SK-N-SH (cell line): ENCODE results near the gene LFNG. TPM values are rescaled to one million over a fixed set of nuclear protein-coding genes. Genes with fewer than 3 reads are reported as not detected.

Experiments
- CTCF ChIA-PET: fragments of 300-600, 350-600 bp; formaldehyde crosslinking; extraction: SDS; loops from one replicate; lab custom pipeline; 2021; lab: Yijun Ruan, JAX
- POLR2A ChIA-PET: fragments of 350-600 bp; sonication (Branson Sonifier 250); formaldehyde crosslinking; extraction: SDS; loops from one replicate; lab custom pipeline; 2020; ENCODE audit warnings: antibody characterized with exemption, inconsistent platforms; lab: Yijun Ruan, JAX
- DNase-seq: peaks from one replicate; pipeline ENCODE4 v3.0.0; 2012
- H2AFZ ChIP-seq: fragments of 200-600 bp; sonication (generic); 2 replicates; pipeline ENCODE4 v1.8.1; 2016; ENCODE audit warnings: antibody characterized with exemption, mild to moderate bottlenecking, low read depth
- H3F3A ChIP-seq: fragments of 200-600 bp; sonication (generic); replicated peaks from 2 replicates; pipeline ENCODE3; 2016; ENCODE audit warnings: antibody characterized with exemption, mild to moderate bottlenecking; ENCODE audit not compliant: insufficient read depth
- H3K27ac ChIP-seq, 2 experiments: fragments of 200-500 bp in 1 of 2; fragments of 200-600 bp in 1 of 2; sonication (Bioruptor generic) in 1 of 2; sonication (generic), shearing (Covaris generic) in 1 of 2; 2 replicates each; pipeline versions ENCODE4 v1.5.1 to v1.6.1; 2014 to 2016; ENCODE audit warnings: low read depth in 2 of 2, inconsistent platforms in 1 of 2, low read length in 1 of 2, mild to moderate bottlenecking in 1 of 2, mixed read lengths in 1 of 2
- H3K27me3 ChIP-seq: fragments of 200-600 bp; sonication (generic), shearing (Covaris generic); 2 replicates; pipeline ENCODE4 v1.6.1; 2016; ENCODE audit warnings: mixed run types; ENCODE audit not compliant: insufficient read depth
- H3K36me3 ChIP-seq, 2 experiments: fragments of 200-500 bp in 1 of 2; fragments of 200-600 bp in 1 of 2; sonication (Bioruptor generic) in 1 of 2; sonication (generic) in 1 of 2; replicated peaks in 1 of 2; 2 replicates each; pipeline versions ENCODE3 to v1.5.1; 2014 to 2016; ENCODE audit warnings: low read length in 1 of 2, mild to moderate bottlenecking in 1 of 2; ENCODE audit not compliant: insufficient read depth in 2 of 2, control insufficient read depth in 1 of 2
- H3K4me1 ChIP-seq, 2 experiments: fragments of 200-500 bp in 1 of 2; fragments of 200-600 bp in 1 of 2; sonication (Bioruptor generic) in 1 of 2; sonication (generic), shearing (Covaris generic) in 1 of 2; 2 replicates each; pipeline versions ENCODE4 v1.5.1 to v1.6.1; 2014 to 2016; ENCODE audit warnings: low read depth in 1 of 2, low read length in 1 of 2, mixed run types in 1 of 2; ENCODE audit not compliant: insufficient read depth in 2 of 2, control insufficient read depth in 1 of 2
- H3K4me2 ChIP-seq: fragments of 200-600 bp; sonication (generic), shearing (Covaris generic); 2 replicates; pipeline ENCODE4 v1.6.1; 2017; ENCODE audit warnings: mixed run types
- H3K4me3 ChIP-seq, 2 experiments: fragments of 200-500 bp in 1 of 2; fragments of 200-600 bp in 1 of 2; sonication (Bioruptor generic) in 1 of 2; sonication (generic), shearing (Covaris generic) in 1 of 2; 2 replicates each; pipeline versions ENCODE4 v1.5.1 to v1.8.1; 2014 to 2016; ENCODE audit warnings: low read depth in 2 of 2, inconsistent platforms in 1 of 2, low read length in 1 of 2, mild to moderate bottlenecking in 1 of 2, mixed read lengths in 1 of 2, moderate library complexity in 1 of 2
- H3K79me2 ChIP-seq: fragments of 200-600 bp; sonication (generic); 2 replicates; pipeline ENCODE4 v1.8.1; 2017; ENCODE audit warnings: mild to moderate bottlenecking; ENCODE audit not compliant: insufficient read depth
- H3K9ac ChIP-seq: fragments of 200-600 bp; sonication (generic); 2 replicates; pipeline ENCODE4 v1.6.1; 2017; ENCODE audit warnings: mixed run types
- H3K9me2 ChIP-seq: fragments of 200-600 bp; sonication (generic); 2 replicates; pipeline ENCODE4 v1.6.1; 2017; ENCODE audit warnings: mixed run types
- H3K9me3 ChIP-seq: fragments of 200-600 bp; sonication (generic); 2 replicates; pipeline ENCODE4 v1.6.1; 2017; ENCODE audit warnings: mixed run types, mild to moderate bottlenecking, moderate library complexity
- H4K20me1 ChIP-seq: fragments of 200-600 bp; sonication (generic); 2 replicates; pipeline ENCODE4 v1.6.1; 2017; ENCODE audit warnings: mild to moderate bottlenecking, mixed run types; ENCODE audit not compliant: insufficient read depth
- ELF1 ChIP-seq: IDR thresholded peaks from 2 replicates; pipeline ENCODE4 v1.4.0; 2012
- EP300 ChIP-seq, 2 experiments: IDR thresholded peaks; 2 replicates each; pipeline versions ENCODE4 v1.4.0 to v1.6.1; 2012; ENCODE audit warnings: borderline replicate concordance in 1 of 2, low read depth in 1 of 2, low read length in 1 of 2
- EZH2phosphoT487 ChIP-seq: fragments of 200-600 bp; sonication (generic); IDR thresholded peaks from 2 replicates; pipeline ENCODE4 v1.6.1; 2017; ENCODE audit warnings: low read depth, mixed run types, mild to moderate bottlenecking, antibody characterized with exemption, moderate library complexity, borderline replicate concordance
- FOXM1 ChIP-seq: IDR thresholded peaks from 2 replicates; pipeline ENCODE4 v1.4.0; 2012; ENCODE audit warnings: low read depth, mild to moderate bottlenecking
- GATA2 ChIP-seq: sonication (generic); formaldehyde crosslinking; IDR thresholded peaks from 2 replicates; pipeline ENCODE4 v1.5.0; 2020; ENCODE audit warnings: mild to moderate bottlenecking, missing genetic modification reagents
- MXI1 ChIP-seq: IDR thresholded peaks from 2 replicates; pipeline ENCODE4 v1.6.1; 2012; ENCODE audit warnings: mild to moderate bottlenecking, low read depth, low read length, improper control_type of control experiment
- NRF1 ChIP-seq: IDR thresholded peaks from 2 replicates; pipeline ENCODE4 v1.6.1; 2012; ENCODE audit warnings: low read depth, mild to moderate bottlenecking, low read length
- PBX3 ChIP-seq: IDR thresholded peaks from 2 replicates; pipeline ENCODE4; 2012
- POLR2AphosphoS5 ChIP-seq: IDR thresholded peaks from 2 replicates; pipeline ENCODE4 v1.6.1; 2012; ENCODE audit warnings: low read depth, low read length
- RAD21 ChIP-seq: IDR thresholded peaks from 2 replicates; pipeline ENCODE4 v1.6.1; 2012; ENCODE audit warnings: mild to moderate bottlenecking, low read length
- REST ChIP-seq: IDR thresholded peaks from 2 replicates; pipeline ENCODE4 v1.6.1; 2012; ENCODE audit warnings: mild to moderate bottlenecking, low read depth, low read length, moderate library complexity
- RXRA ChIP-seq: IDR thresholded peaks from 2 replicates; pipeline ENCODE4 v1.4.0; 2012; ENCODE audit warnings: low read depth, mild to moderate bottlenecking, borderline replicate concordance
- SIN3A ChIP-seq: IDR thresholded peaks from 2 replicates; pipeline ENCODE4 v1.6.1; 2012; ENCODE audit warnings: low read depth, mild to moderate bottlenecking, low read length, moderate library complexity, borderline replicate concordance
- TEAD4 ChIP-seq: IDR thresholded peaks from 2 replicates; pipeline ENCODE4 v1.4.0; 2012; ENCODE audit warnings: mild to moderate bottlenecking, borderline replicate concordance; ENCODE audit not compliant: insufficient read depth
- USF1 ChIP-seq: IDR thresholded peaks from 2 replicates; pipeline ENCODE4 v1.4.0; 2012; ENCODE audit warnings: low read depth, borderline replicate concordance
- USF2 ChIP-seq: fragments of 150-350 bp; IDR thresholded peaks from 2 replicates; pipeline ENCODE4 v1.6.1; 2017; ENCODE audit warnings: antibody characterized with exemption, low read length, low read depth, borderline replicate concordance
- YY1 ChIP-seq: IDR thresholded peaks from 2 replicates; pipeline ENCODE4 v1.4.0; 2012; ENCODE audit warnings: low read depth, mild to moderate bottlenecking
- WGBS: methylation state at CpG from one replicate; pipeline ENCODE4 v1.1.6; 2017; ENCODE audit warnings: low lambda C conversion rate; 5-methylcytosine and 5-hydroxymethylcytosine counted together
- polyA plus RNA-seq, 3 experiments: library from polyadenylated mRNA; depleted of rRNA; stranded (reverse); fragments of >200 nt; gene quantifications; 2 replicates each; pipeline ENCODE4 v1.2.3, GENCODE V29; 2012

LFNG gene
- polyA plus RNA-seq, 1 of the 3 experiments (the other 2 are of a cell fraction) = 9.4 TPM

- Histone ChIP-seq H3K36me3 (no peaks in the 10 kb centered on the region), H3K9me3 (no peaks in the 10 kb centered on the region), H2AFZ (no peak overlapping the region), H3K4me3 (no peak overlapping the region), H4K20me1 (no peaks in the 10 kb centered on the region), H3K9ac (no peak overlapping the region), H3K4me1 (peaks cover 31 to 82% of the 10 kb centered on the region in 2 experiments; a peak in 3 of 4 replicates), H3K27ac (peak overlapping the region in 1 of 2 experiments; percentile 98; a peak in 2 of 4 replicates), H3K9me2 (no peaks in the 10 kb centered on the region), H3K27me3 (no peaks in the 10 kb centered on the region), H3K4me2 (no peak overlapping the region), H3K79me2 (no peaks in the 10 kb centered on the region), H3F3A (peaks cover 3% of the 10 kb centered on the region)
- DNase-seq = no peak
- TF ChIP-seq REST (no peak), TEAD4 (no peak), ELF1 (no peak), PBX3 (no peak), MXI1 (no peak), EZH2phosphoT487 (no peak), GATA2 (CRISPR knock-in tag) (no peak), YY1 (no peak), USF2 (no peak), RXRA (no peak), NRF1 (no peak), RAD21 (no peak), EP300 (IDR thresholded peaks at IDR 0.05; ENCODE audit: borderline replicate concordance in 1 of 2, low read depth in 1 of 2, low read length in 1 of 2) (no peak), SIN3A (no peak), USF1 (no peak), POLR2AphosphoS5 (no peak), FOXM1 (no peak)
- POLR2A ChIA-PET = no interaction called here
- WGBS = 89% methylated on average over 9 of the region's 9 CpGs
- CTCF ChIA-PET = interaction anchor here (1.0 to 1.7 kb wide), 3 partner anchors 15 to 17 kb away, joined by 3 to 4 read pairs (median 3); no protein-coding TSS in a partner anchor
Measured at GRCh38 chr7:2514473-2515423, 4.8 kb upstream of the LFNG start.
